K562 (cell line): ENCODE results near the gene SMG9. TPM values are rescaled to one million over a fixed set of nuclear protein-coding genes. Genes with fewer than 3 reads are reported as not detected.
A peak's percentile ranks its signal among the peaks of the same experiment; 100 is the strongest.

Experiments
- TEAD4 ChIP-seq, 2 experiments: sonication (generic) in 1 of 2; formaldehyde crosslinking in 1 of 2; IDR thresholded peaks; 2 replicates each; pipeline versions ENCODE4 v1.6.1 to v1.8.0; 2012 to 2022; ENCODE audit warnings: borderline replicate concordance in 1 of 2, inconsistent platforms in 1 of 2, low read length in 1 of 2, mild to moderate bottlenecking in 1 of 2, missing genetic modification reagents in 1 of 2
- U2AF1 ChIP-seq: fragments of 200-400 bp; formaldehyde crosslinking; optimal IDR thresholded peaks from 2 replicates; pipeline ENCODE3; 2017; ENCODE audit warnings: mild to moderate bottlenecking, low read depth, low read length, moderate library complexity
- polyA plus RNA-seq, 8 experiments: library from polyadenylated mRNA; depleted of rRNA in 4 of 8; stranded (reverse) in 5 of 8; unstranded in 3 of 8; fragments of >200 nt; fragmentation: Nextera tagmentation in 2 of 8; fragmentation: Illumina TruSeq in 1 of 8; extraction: Ambion mirVana in 2 of 8; extraction: Trizol in 1 of 8; gene quantifications; 2 replicates each; pipeline versions ENCODE4 v1.2.1 to v1.2.3, GENCODE V29; 2011 to 2014; ENCODE audit warnings: inconsistent platforms in 1 of 8, missing spikeins in 1 of 8
- total RNA-seq, 7 experiments: library from RNA; depleted of rRNA in 6 of 7; stranded (reverse); fragments of >200 nt in 6 of 7; fragmentation: Illumina TruSeq in 2 of 7; extraction: Trizol in 2 of 7; gene quantifications; 2 replicates each; pipeline versions ENCODE4 v1.2.1 to v1.2.3, GENCODE V29; 2011 to 2021; ENCODE audit warnings: low replicate concordance in 1 of 7
- TF ChIP-seq, protein P1 (sequence below): fragments of 250-450 bp; sonication (Bioruptor Pico); IDR thresholded peaks from 2 replicates; pipeline ENCODE4 v1.4.0; 2020
- TF ChIP-seq, protein P2 (sequence below), 2 experiments: fragments of 450-650 bp in 1 of 2; IDR thresholded peaks; 2 replicates each; pipeline ENCODE4 v1.6.1; 2011 to 2017; ENCODE audit warnings: low read depth in 2 of 2, antibody characterized with exemption in 1 of 2, borderline replicate concordance in 1 of 2, low read length in 1 of 2, mild to moderate bottlenecking in 1 of 2, mixed read lengths in 1 of 2; ENCODE audit not compliant: control insufficient read depth in 1 of 2
- TF ChIP-seq, protein P3 (sequence below): fragments of 450-650 bp; IDR thresholded peaks from 2 replicates; pipeline ENCODE4 v1.6.1; 2018; ENCODE audit warnings: mild to moderate bottlenecking, low read depth; ENCODE audit not compliant: partially characterized antibody
- TF ChIP-seq, protein P4 (sequence below), 3 experiments: fragments of 200-800 bp in 1 of 3; fragments of 250-450 bp in 1 of 3; fragments of 450-650 bp in 1 of 3; sonication (Bioruptor Pico) in 1 of 3; sonication (Bioruptor generic) in 1 of 3; formaldehyde crosslinking in 1 of 3; IDR thresholded peaks; 2 replicates each; pipeline versions ENCODE4 v1.6.1 to v1.8.0; 2016 to 2022; ENCODE audit warnings: mild to moderate bottlenecking in 2 of 3, missing genetic modification characterization in 2 of 3, missing compliant biosample characterization in 1 of 3, moderate library complexity in 1 of 3
- TF ChIP-seq, protein P5 (sequence below): sonication (generic); formaldehyde crosslinking; IDR thresholded peaks from 2 replicates; pipeline ENCODE4 v1.5.0; 2020; ENCODE audit warnings: missing genetic modification reagents

Gene SMG9
- total and polyA plus RNA-seq, 9 of the 15 experiments (the other 6 are each of a cell fraction or from before 2014, with no cell fraction given) = 1.7 to 79.7 (median 40.2) TPM

DNA sequence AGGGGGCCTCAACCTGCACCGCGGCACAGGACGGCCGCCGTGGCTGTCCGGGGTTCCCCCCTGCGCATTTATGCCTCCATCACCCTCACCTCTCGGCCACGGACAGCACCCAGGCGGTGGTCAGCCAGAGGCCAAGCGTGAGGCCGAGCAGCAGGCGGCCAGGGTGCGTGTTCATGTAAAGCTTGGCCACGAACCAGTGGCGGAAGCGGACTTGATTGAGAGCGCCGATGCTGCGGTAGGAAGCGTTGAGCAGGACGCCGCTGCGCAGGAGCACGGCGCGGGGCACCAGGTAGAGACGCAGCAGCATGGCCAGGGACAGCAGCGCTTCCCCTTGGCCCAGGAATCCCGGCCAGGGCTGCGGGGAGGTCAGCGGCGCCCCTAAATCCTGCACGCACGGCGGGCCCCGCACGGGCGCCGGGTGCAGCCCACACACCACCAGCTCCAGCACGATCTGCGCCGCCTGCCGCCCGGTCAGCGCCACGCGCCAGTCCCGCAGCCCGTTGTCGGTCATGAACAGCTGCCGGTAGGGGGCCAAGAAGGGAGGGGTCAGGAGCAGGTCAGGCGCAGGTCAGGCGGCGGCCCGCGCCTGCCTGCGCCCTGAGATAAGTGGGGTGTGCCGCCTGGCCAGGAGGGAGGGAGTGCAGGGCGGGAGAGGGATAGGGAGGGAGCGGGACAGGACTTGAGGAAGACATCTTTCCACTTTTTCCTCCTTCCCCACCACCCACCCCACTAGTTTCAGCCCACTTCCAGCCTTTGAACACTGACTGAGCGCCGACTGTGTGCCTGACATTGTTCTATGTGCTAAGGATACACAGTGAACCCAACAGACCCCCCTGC lies 19.6 kb upstream of the SMG9 start (continued):
- TF ChIP-seq, protein P1, sequence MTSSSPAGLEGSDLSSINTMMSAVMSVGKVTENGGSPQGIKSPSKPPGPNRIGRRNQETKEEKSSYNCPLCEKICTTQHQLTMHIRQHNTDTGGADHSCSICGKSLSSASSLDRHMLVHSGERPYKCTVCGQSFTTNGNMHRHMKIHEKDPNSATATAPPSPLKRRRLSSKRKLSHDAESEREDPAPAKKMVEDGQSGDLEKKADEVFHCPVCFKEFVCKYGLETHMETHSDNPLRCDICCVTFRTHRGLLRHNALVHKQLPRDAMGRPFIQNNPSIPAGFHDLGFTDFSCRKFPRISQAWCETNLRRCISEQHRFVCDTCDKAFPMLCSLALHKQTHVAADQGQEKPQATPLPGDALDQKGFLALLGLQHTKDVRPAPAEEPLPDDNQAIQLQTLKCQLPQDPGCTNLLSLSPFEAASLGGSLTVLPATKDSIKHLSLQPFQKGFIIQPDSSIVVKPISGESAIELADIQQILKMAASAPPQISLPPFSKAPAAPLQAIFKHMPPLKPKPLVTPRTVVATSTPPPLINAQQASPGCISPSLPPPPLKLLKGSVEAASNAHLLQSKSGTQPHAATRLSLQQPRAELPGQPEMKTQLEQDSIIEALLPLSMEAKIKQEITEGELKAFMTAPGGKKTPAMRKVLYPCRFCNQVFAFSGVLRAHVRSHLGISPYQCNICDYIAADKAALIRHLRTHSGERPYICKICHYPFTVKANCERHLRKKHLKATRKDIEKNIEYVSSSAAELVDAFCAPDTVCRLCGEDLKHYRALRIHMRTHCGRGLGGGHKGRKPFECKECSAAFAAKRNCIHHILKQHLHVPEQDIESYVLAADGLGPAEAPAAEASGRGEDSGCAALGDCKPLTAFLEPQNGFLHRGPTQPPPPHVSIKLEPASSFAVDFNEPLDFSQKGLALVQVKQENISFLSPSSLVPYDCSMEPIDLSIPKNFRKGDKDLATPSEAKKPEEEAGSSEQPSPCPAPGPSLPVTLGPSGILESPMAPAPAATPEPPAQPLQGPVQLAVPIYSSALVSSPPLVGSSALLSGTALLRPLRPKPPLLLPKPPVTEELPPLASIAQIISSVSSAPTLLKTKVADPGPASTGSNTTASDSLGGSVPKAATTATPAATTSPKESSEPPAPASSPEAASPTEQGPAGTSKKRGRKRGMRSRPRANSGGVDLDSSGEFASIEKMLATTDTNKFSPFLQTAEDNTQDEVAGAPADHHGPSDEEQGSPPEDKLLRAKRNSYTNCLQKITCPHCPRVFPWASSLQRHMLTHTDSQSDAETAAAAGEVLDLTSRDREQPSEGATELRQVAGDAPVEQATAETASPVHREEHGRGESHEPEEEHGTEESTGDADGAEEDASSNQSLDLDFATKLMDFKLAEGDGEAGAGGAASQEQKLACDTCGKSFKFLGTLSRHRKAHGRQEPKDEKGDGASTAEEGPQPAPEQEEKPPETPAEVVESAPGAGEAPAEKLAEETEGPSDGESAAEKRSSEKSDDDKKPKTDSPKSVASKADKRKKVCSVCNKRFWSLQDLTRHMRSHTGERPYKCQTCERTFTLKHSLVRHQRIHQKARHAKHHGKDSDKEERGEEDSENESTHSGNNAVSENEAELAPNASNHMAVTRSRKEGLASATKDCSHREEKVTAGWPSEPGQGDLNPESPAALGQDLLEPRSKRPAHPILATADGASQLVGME (CRISPR knock-in tag) = peak; percentile 69; the same call in 1 of the 2 replicates
- TF ChIP-seq, protein P2, sequence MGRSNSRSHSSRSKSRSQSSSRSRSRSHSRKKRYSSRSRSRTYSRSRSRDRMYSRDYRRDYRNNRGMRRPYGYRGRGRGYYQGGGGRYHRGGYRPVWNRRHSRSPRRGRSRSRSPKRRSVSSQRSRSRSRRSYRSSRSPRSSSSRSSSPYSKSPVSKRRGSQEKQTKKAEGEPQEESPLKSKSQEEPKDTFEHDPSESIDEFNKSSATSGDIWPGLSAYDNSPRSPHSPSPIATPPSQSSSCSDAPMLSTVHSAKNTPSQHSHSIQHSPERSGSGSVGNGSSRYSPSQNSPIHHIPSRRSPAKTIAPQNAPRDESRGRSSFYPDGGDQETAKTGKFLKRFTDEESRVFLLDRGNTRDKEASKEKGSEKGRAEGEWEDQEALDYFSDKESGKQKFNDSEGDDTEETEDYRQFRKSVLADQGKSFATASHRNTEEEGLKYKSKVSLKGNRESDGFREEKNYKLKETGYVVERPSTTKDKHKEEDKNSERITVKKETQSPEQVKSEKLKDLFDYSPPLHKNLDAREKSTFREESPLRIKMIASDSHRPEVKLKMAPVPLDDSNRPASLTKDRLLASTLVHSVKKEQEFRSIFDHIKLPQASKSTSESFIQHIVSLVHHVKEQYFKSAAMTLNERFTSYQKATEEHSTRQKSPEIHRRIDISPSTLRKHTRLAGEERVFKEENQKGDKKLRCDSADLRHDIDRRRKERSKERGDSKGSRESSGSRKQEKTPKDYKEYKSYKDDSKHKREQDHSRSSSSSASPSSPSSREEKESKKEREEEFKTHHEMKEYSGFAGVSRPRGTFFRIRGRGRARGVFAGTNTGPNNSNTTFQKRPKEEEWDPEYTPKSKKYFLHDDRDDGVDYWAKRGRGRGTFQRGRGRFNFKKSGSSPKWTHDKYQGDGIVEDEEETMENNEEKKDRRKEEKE (IDR thresholded peaks at IDR 0.05; ENCODE audit: borderline replicate concordance in 1 of 2, control insufficient read depth in 1 of 2, low read depth in 2 of 2, low read length in 1 of 2) = no peak
- peak; percentile 94 for TF ChIP-seq U2AF1
- TF ChIP-seq, protein P3, sequence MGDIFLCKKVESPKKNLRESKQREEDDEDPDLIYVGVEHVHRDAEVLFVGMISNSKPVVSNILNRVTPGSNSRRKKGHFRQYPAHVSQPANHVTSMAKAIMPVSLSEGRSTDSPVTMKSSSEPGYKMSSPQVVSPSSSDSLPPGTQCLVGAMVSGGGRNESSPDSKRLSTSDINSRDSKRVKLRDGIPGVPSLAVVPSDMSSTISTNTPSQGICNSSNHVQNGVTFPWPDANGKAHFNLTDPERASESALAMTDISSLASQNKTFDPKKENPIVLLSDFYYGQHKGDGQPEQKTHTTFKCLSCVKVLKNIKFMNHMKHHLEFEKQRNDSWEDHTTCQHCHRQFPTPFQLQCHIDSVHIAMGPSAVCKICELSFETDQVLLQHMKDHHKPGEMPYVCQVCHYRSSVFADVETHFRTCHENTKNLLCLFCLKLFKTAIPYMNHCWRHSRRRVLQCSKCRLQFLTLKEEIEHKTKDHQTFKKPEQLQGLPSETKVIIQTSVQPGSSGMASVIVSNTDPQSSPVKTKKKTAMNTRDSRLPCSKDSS = no peak
- TF ChIP-seq, protein P4, sequence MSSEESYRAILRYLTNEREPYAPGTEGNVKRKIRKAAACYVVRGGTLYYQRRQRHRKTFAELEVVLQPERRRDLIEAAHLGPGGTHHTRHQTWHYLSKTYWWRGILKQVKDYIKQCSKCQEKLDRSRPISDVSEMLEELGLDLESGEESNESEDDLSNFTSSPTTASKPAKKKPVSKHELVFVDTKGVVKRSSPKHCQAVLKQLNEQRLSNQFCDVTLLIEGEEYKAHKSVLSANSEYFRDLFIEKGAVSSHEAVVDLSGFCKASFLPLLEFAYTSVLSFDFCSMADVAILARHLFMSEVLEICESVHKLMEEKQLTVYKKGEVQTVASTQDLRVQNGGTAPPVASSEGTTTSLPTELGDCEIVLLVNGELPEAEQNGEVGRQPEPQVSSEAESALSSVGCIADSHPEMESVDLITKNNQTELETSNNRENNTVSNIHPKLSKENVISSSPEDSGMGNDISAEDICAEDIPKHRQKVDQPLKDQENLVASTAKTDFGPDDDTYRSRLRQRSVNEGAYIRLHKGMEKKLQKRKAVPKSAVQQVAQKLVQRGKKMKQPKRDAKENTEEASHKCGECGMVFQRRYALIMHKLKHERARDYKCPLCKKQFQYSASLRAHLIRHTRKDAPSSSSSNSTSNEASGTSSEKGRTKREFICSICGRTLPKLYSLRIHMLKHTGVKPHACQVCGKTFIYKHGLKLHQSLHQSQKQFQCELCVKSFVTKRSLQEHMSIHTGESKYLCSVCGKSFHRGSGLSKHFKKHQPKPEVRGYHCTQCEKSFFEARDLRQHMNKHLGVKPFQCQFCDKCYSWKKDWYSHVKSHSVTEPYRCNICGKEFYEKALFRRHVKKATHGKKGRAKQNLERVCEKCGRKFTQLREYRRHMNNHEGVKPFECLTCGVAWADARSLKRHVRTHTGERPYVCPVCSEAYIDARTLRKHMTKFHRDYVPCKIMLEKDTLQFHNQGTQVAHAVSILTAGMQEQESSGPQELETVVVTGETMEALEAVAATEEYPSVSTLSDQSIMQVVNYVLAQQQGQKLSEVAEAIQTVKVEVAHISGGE (CRISPR knock-in tag; IDR thresholded peaks at IDR 0.05) = peak in 1 of 3 experiments; percentile 74; a peak in 1 of 6 replicates
- TF ChIP-seq TEAD4 (IDR thresholded peaks at IDR 0.05; ENCODE audit: low read length) = peak; percentile 92
- peak; percentile 97; the same call in 1 of the 2 replicates for TF ChIP-seq TEAD4 (CRISPR knock-in tag; IDR thresholded peaks at IDR 0.05; ENCODE audit: borderline replicate concordance)
- TF ChIP-seq, protein P5, sequence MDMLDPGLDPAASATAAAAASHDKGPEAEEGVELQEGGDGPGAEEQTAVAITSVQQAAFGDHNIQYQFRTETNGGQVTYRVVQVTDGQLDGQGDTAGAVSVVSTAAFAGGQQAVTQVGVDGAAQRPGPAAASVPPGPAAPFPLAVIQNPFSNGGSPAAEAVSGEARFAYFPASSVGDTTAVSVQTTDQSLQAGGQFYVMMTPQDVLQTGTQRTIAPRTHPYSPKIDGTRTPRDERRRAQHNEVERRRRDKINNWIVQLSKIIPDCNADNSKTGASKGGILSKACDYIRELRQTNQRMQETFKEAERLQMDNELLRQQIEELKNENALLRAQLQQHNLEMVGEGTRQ (CRISPR knock-in tag) = 0 out of 2 replicates have a peak, but pooled peaks have one; percentile 25
